Measurements from ENCODE around the gene CCDC12.

- TF ChIP-seq CTCF (conservative IDR thresholded peaks at IDR 0.05) (no peak), ZFX (IDR thresholded peaks at IDR 0.05) (no peak)
Observed at GRCh38 chr3:47020311-47020710, 43.8 kb upstream of the CCDC12 start.
